ENCODE data around the gene OR51B5. TPM values are rescaled to one million over a fixed set of nuclear protein-coding genes. Genes with fewer than 3 reads are reported as not detected.

Gene OR51B5
- total and polyA plus RNA-seq, 2 donors (not counting 3 experiments of a cell fraction or from before 2014, with no cell fraction given): 0.07 TPM; not detected in 1

DNA sequence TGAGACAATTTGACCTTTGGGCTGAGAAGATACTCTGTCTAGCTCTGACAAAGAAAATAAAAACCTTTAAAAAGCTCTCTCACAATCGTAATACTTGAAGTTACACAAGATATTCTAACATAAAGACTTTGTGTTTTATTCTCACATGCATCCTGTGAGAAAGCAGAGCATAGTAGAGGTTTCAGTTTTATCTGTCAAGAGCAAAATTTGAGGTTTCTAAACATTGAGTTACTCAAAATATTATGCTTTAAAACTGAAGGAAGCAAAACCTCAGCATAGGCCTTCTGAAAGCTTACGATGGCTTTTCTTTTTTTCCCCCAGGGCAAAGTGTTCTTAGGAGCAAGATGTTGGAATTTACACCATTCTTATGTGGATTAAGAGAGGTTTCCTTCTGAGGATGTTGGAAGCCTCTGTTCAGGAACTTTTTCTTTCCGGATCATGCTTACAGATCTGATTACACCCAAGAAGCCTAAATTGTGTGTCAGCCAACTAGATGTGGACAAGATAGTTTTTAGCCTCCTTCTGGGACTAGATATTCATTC is 25.2 kb upstream of the OR51B5 start:
- BruUV-seq (replicated peaks): no TSS peak
- peaks cover 31% of the 10 kb centered on the region for H3K4me1 ChIP-seq (ENCODE audit: control insufficient read depth, extremely low read depth, insufficient read depth, low read length)
- ChIA-PET POLR2A (no interaction called here), CTCF (interaction anchor here (1.0 kb wide), 1 partner anchor 77 kb away, joined by 3 read pairs; no protein-coding TSS in a partner anchor)
- no peak overlapping the region for H3K4me3 ChIP-seq (replicated peaks in 1 of 3; ENCODE audit: insufficient read depth in 1 of 3, low read depth in 1 of 3, low read length in 3 of 3)
- H2AFZ ChIP-seq (ENCODE audit: low read depth, low read length): no peak overlapping the region
- no peak overlapping the region for H3K27ac ChIP-seq (ENCODE audit: insufficient read depth, low read depth, low read length)
- H3K4me2 ChIP-seq (ENCODE audit: insufficient read depth, low read length): no peak overlapping the region
- FAIRE-seq (no peak), DNase-seq (ENCODE audit: low read depth, low spot score) (no peak)
- intact Hi-C loops (cut with micrococcal nuclease) (no loop called here), dilution Hi-C loops (cut with MboI; ENCODE audit: extremely low pct_ligation_motif_present, low sequenced_read_pairs) (no loop called here)
- TF ChIP-seq MAX (IDR thresholded peaks at IDR 0.05; ENCODE audit: insufficient read depth, insufficient read length) (no peak), POLR2A (IDR thresholded peaks at IDR 0.05; ENCODE audit: low read depth, low read length) (no peak), EZH2 (IDR thresholded peaks at IDR 0.05; ENCODE audit: borderline replicate concordance, low read depth, low read length, severe bottlenecking) (no peak), MYC (IDR thresholded peaks at IDR 0.05; ENCODE audit: low read depth, low read length) (no peak), JUN (IDR thresholded peaks at IDR 0.05; ENCODE audit: borderline replicate concordance, insufficient read depth, insufficient read length, low read depth) (no peak), FOS (IDR thresholded peaks at IDR 0.05; ENCODE audit: borderline replicate concordance, insufficient read depth, low read length) (no peak), POLR2AphosphoS5 (IDR thresholded peaks at IDR 0.05; ENCODE audit: insufficient read depth, low read depth, low read length) (no peak), GATA2 (IDR thresholded peaks at IDR 0.05; ENCODE audit: insufficient read depth, insufficient read length, low read depth, low read length) (no peak)
- TF ChIP-seq, protein P1, sequence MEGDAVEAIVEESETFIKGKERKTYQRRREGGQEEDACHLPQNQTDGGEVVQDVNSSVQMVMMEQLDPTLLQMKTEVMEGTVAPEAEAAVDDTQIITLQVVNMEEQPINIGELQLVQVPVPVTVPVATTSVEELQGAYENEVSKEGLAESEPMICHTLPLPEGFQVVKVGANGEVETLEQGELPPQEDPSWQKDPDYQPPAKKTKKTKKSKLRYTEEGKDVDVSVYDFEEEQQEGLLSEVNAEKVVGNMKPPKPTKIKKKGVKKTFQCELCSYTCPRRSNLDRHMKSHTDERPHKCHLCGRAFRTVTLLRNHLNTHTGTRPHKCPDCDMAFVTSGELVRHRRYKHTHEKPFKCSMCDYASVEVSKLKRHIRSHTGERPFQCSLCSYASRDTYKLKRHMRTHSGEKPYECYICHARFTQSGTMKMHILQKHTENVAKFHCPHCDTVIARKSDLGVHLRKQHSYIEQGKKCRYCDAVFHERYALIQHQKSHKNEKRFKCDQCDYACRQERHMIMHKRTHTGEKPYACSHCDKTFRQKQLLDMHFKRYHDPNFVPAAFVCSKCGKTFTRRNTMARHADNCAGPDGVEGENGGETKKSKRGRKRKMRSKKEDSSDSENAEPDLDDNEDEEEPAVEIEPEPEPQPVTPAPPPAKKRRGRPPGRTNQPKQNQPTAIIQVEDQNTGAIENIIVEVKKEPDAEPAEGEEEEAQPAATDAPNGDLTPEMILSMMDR (IDR thresholded peaks at IDR 0.05; ENCODE audit: extremely low read depth in 1 of 2, insufficient read depth in 1 of 2, low read depth in 1 of 2, low read length in 2 of 2): no peak
- no peaks in the 10 kb centered on the region for H3K36me3 ChIP-seq (ENCODE audit: control insufficient read depth in 2 of 2, extremely low read depth in 1 of 2, insufficient read depth in 2 of 2, low read length in 2 of 2)
- H3K27me3 ChIP-seq (ENCODE audit: control insufficient read depth in 2 of 2, insufficient read depth in 2 of 2, low read length in 2 of 2): no peaks in the 10 kb centered on the region
- no peaks in the 10 kb centered on the region for H3K9me1 ChIP-seq (replicated peaks; ENCODE audit: control insufficient read depth, extremely low read depth, insufficient read depth, low read length)
- H4K20me1 ChIP-seq (replicated peaks; ENCODE audit: control insufficient read depth, extremely low read depth, insufficient read depth, low read length): no peaks in the 10 kb centered on the region
- H3K79me2 ChIP-seq (ENCODE audit: control insufficient read depth, insufficient read depth, low read length): no peaks in the 10 kb centered on the region
- no peaks in the 10 kb centered on the region for H3K9me3 ChIP-seq (replicated peaks; ENCODE audit: control insufficient read depth, insufficient read depth, low read length)
- no peak overlapping the region for H3K9ac ChIP-seq (replicated peaks; ENCODE audit: extremely low read depth, insufficient read depth, low read length)

Measured in endothelial cell of umbilical vein (primary cell).